ENCODE data around the gene RGPD5.
"Not testable (repeated sequence)": the region's sequence is repeated elsewhere in the genome, so short reads cannot be mapped to it uniquely, and the experiment has no call there.

RGPD5 gene

GRCh38 chr2:109794074-109794737 lies at the start of gene RGPD5:
TSS of gene RGPD5 (plus strand) at chr2:109794305. CDS start at chr2:109794466, 161 bp downstream.
- not testable (repeated sequence) for DNase-seq

- not testable (repeated sequence) for DNase-seq
Observed at GRCh38 chr2:109751572-109751971, 42.5 kb upstream of the RGPD5 start.

DNA sequence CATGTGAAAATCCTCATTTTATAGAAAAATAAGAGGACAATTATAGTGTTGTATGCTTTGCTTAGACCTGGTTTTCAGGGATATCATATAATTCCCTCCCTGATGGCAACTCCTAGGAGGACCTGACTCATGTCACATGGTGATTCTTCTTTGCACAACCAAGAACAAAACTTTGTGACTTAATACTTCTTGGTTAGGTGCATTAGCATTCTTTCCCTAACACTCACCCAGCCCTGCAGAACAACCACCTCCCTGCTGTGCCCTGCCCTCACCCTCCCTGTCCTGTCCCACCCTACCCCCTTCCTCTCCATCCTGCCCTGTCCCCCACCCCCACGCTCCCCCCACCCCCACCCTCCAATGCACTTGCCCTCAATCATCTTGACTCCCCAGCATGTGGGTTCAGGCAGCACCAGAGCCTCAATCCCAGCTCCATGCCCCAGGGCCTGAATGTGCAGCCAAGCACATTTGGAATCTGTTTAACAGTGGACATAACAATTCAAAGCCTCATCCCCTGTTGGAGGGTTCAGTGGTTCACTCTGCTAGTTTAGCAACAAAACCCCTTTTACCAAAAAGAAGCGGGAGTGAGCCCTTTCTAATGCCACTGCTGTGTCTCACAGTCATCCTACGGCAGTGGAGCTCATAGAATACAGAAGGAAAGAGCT lies 36.8 kb upstream of the RGPD5 start:
- not testable (repeated sequence) for DNase-seq

DNA sequence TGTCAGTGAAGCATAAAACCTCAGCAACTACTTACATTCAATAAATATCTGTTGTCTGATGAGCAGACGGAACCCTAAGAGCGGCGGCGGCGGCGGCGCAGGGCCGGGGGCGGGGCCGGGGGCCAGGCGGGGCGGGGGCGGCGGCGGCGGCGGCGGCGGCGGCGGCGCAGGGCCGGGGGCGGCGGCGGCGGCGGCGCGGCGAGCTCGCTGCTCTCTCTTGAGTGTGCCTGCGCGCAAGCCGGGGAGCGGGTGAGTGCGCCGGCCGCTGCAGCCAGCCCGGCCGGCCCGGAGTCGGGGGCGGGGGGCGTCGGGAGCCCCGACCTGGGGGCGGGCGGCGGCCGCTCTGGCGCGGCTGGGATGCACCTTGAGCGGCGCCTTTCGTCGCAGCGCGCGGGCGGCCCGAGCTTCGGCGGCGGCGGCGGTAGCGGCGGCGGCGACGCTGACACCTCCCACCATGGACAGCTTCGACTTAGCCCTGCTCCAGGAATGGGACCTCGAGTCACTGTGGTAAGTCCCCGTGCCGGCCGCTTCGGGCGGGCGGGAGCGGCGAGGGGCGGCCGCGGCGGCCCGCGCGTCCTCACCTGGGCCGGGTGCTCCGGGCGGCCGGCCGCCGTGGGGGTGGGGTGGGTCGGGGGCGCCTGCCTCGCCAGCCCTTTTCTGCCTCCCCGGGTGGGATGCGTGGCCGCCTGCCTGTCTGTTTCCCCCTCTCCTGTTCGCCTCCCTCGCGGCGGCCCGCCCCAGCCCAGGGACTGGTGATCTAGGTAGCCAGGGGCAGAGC lies 33.7 kb upstream of the RGPD5 start:
- DNase-seq, result not testable (repeated sequence)

- DNase-seq, result not testable (repeated sequence)
Observed at GRCh38 chr2:109761043-109761454, 33.1 kb upstream of the RGPD5 start.

DNA sequence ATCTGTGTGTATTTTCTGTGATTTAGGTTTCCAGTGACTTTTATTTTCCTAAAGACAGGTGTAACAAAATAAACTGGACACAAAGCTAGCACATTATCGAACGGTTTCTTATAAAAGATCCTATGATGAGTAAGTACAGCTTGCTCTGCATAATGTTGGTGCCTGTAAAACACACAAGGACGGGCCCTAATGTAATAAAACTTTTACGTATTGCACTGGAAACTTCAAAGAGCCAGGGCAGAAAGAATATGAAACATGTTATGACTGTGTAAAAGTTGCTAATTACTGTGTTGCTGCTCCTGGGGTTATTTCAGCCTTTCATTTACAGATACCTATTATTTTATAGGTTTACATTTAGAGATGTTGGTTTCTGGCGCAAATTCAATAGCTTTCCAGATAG lies 32.1 kb upstream of the RGPD5 start:
- not testable (repeated sequence) for DNase-seq

GRCh38 chr2:109766074-109766473 lies 28.0 kb upstream of the RGPD5 start:
- not testable (repeated sequence) for DNase-seq

- not testable (repeated sequence) for DNase-seq
Observed at GRCh38 chr2:109766886-109767578, 27.1 kb upstream of the RGPD5 start.

- not testable (repeated sequence) for DNase-seq
Observed at GRCh38 chr2:109768934-109769333, 25.2 kb upstream of the RGPD5 start.

- not testable (repeated sequence) for DNase-seq
Observed at GRCh38 chr2:109779118-109779517, 15.0 kb upstream of the RGPD5 start.

GRCh38 chr2:109781147-109781816 lies 12.8 kb upstream of the RGPD5 start:
- not testable (repeated sequence) for DNase-seq

DNA sequence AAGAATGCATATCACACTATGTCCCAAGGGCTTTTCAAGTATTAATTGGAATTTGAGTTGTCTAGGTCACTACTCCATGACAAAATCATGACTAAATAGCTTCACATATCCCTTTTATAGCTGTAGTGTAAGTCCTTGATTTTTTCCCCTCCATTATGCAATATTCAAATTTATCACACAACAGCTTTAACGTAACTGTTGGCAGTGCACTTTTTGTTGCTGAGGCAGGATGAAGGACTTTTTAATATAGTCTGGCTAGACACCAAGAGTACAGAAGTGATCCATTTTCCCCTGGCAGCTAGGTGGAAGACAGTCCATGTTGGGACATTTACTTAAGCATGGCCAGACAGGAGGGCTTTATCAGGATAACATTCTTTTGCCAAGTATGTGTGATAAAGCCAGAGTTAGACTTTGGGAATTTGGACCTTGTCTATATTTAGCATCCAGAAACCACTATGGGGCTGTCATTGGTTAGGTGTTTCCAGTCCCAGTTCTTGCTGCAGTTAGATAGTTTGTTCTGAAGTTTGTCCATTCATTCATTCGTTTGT lies 11.6 kb upstream of the RGPD5 start:
- DNase-seq, result not testable (repeated sequence)

GRCh38 chr2:109791530-109792279 lies 2.4 kb upstream of the RGPD5 start:
- DNase-seq, result not testable (repeated sequence)

GRCh38 chr2:109792659-109793058 lies 1.4 kb upstream of the RGPD5 start:
- DNase-seq, result not testable (repeated sequence)

- not testable (repeated sequence) for DNase-seq
Observed at GRCh38 chr2:109871129-109871751, 77.1 kb downstream of the RGPD5 start.

- not testable (repeated sequence) for DNase-seq
Observed at GRCh38 chr2:109876625-109877024, 82.5 kb downstream of the RGPD5 start.

DNA sequence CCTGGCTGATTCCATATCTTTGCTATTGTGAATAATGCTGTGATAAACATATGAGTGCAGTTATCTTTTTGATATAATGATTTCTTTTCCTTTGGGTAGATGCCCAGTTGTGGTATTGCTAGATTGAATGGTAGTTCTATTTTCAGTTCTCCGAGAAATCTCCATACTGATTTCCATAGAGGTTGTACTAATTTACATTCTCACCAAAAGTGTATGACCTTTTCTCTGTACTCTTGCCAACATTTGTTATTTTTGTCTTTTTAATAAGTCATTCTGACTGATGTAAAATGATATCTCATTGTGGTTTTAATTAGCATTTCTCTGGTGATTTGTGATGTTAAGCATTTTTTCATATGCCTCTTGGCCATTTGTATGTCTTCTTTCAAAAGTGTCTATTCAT lies 88.0 kb downstream of the RGPD5 start:
- not testable (repeated sequence) for DNase-seq

DNA sequence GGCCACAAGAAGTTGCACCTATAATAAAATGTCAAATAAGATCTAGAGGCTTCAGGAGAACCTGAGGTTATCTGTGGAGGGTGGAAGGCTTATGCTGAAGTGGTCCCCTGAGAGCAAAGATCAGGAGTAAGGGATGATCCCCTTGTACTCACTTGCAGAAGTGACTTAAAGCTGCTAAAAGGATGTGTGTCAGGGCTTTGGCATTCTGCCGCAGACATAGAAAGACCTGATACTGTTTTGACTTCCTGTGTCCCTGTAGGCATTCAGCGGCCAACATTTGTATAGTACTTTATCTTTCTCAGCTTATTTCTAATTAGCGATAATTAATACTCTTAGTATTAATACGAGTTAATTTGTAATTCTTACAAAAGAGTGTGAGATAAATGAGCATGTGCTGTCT lies 94.3 kb downstream of the RGPD5 start:
- not testable (repeated sequence) for DNase-seq

GRCh38 chr2:109889909-109890308 lies 95.8 kb downstream of the RGPD5 start:
- DNase-seq, result not testable (repeated sequence)

GRCh38 chr2:109891024-109891423 lies 96.9 kb downstream of the RGPD5 start:
- DNase-seq, result not testable (repeated sequence)

GRCh38 chr2:109893736-109894135 lies 99.6 kb downstream of the RGPD5 start:
- not testable (repeated sequence) for DNase-seq

All from EL (cell line).